ENCODE results near the gene TLX3. TPM values are rescaled to one million over a fixed set of nuclear protein-coding genes. Genes with fewer than 3 reads are reported as not detected.

TLX3 gene
- total and polyA plus RNA-seq, 2 of the 4 experiments (the other 2 are of a cell fraction), result not detected

DNA sequence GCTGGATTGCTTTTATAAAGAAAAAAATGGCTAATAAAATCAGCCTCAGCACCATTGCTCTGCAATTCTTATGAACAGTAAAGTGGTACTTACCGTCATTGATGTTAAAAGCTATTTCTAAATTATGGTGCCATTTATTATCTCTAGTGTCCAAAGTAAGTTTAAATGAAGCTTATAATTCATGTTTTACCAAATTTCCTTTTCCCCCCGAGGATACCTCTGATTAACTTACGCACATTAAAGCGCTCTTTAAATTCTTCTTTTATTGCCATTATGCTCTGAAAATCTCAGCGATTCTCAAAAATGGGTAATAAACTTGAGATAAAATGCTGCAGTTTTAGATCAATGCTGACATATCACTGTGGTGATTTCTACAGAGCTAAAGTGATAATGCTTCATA lies 13.5 kb downstream of the TLX3 start:
- H3K4me1 ChIP-seq (ENCODE audit: control insufficient read depth, insufficient read depth, low read length), result no peaks in the 10 kb centered on the region
- no peak overlapping the region for H3K4me2 ChIP-seq (ENCODE audit: low read depth, low read length)
- in situ Hi-C loops (cut with MboI; ENCODE audit: low sequenced_read_pairs), result no loop called here
- no peak overlapping the region for H3K4me3 ChIP-seq (ENCODE audit: insufficient read depth, low read depth, low read length)
- no peak overlapping the region for H2BK5ac ChIP-seq (ENCODE audit: low read depth, low read length, poor library complexity, severe bottlenecking)
- dilution Hi-C loops (cut with HindIII; ENCODE audit: low sequenced_read_pairs, unreplicated experiment), result no loop called here
- H4K91ac ChIP-seq (ENCODE audit: insufficient read depth, low read depth, low read length), result no peak overlapping the region
- no CpG with 5 or more reads among the region's 5 CpGs for WGBS, 2 experiments (ENCODE audit: extremely low coverage in 2 of 2, insufficient read length in 1 of 2)
- H2BK120ac ChIP-seq (ENCODE audit: low read depth, low read length), result no peak overlapping the region
- H2BK15ac ChIP-seq (ENCODE audit: low read depth, low read length), result no peak overlapping the region
- intact Hi-C loops (cut with micrococcal nuclease), result no loop called here
- no peak overlapping the region for H3K9ac ChIP-seq (ENCODE audit: low read depth, low read length)
- H3K23ac ChIP-seq (ENCODE audit: low read depth, low read length), result no peak overlapping the region
- no peak overlapping the region for H4K5ac ChIP-seq (ENCODE audit: low read depth, low read length)
- H2BK20ac ChIP-seq (ENCODE audit: low read depth, low read length), result no peak overlapping the region
- H3K36me3 ChIP-seq (ENCODE audit: control insufficient read depth, insufficient read depth, low read length), result no peaks in the 10 kb centered on the region
- H3K4ac ChIP-seq (ENCODE audit: low read depth, low read length), result no peak overlapping the region
- H3K56ac ChIP-seq (ENCODE audit: extremely low read depth, insufficient read depth, low read length), result no peak overlapping the region
- peaks cover 3% of the 10 kb centered on the region; the same call in 1 of the 2 replicates for H3K9me3 ChIP-seq (ENCODE audit: control insufficient read depth, insufficient read depth, low read length)
- TF ChIP-seq BHLHE40 (IDR thresholded peaks at IDR 0.05; ENCODE audit: low read depth, low read length) (no peak), CEBPB (IDR thresholded peaks at IDR 0.05; ENCODE audit: low read depth, low read length) (no peak), FOS (IDR thresholded peaks at IDR 0.05; ENCODE audit: low read depth, low read length) (no peak), ELK1 (IDR thresholded peaks at IDR 0.05; ENCODE audit: borderline replicate concordance, low read depth, low read length) (no peak), MAZ (IDR thresholded peaks at IDR 0.05; ENCODE audit: borderline replicate concordance, low read depth, low read length) (no peak), MAFK (IDR thresholded peaks at IDR 0.05; ENCODE audit: low read depth, low read length) (no peak), MXI1 (IDR thresholded peaks at IDR 0.05; ENCODE audit: borderline replicate concordance, low read depth, low read length) (no peak), RAD21 (IDR thresholded peaks at IDR 0.05; ENCODE audit: low read length) (no peak), RFX5 (IDR thresholded peaks at IDR 0.05; ENCODE audit: low read depth, low read length) (no peak)
- TF ChIP-seq, protein P1, sequence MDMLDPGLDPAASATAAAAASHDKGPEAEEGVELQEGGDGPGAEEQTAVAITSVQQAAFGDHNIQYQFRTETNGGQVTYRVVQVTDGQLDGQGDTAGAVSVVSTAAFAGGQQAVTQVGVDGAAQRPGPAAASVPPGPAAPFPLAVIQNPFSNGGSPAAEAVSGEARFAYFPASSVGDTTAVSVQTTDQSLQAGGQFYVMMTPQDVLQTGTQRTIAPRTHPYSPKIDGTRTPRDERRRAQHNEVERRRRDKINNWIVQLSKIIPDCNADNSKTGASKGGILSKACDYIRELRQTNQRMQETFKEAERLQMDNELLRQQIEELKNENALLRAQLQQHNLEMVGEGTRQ (IDR thresholded peaks at IDR 0.05; ENCODE audit: low read depth, low read length), result no peak
- H3K18ac ChIP-seq (ENCODE audit: low read depth, low read length), result no peak overlapping the region
- H3K14ac ChIP-seq (replicated peaks; ENCODE audit: low read depth, low read length), result no peak overlapping the region
- peaks cover 66% of the 10 kb centered on the region for H3K27me3 ChIP-seq (ENCODE audit: control insufficient read depth, insufficient read depth, low read length)
- no peak for DNase-seq
- H2AK9ac ChIP-seq (replicated peaks; ENCODE audit: low read depth, low read length, poor library complexity), result no peak overlapping the region
- no TSS peak for BruUV-seq (replicated peaks)
- H4K20me1 ChIP-seq (ENCODE audit: insufficient read depth, low read length), result no peaks in the 10 kb centered on the region
- H4K8ac ChIP-seq (ENCODE audit: low read depth in 2 of 2, low read length in 2 of 2), result no peak overlapping the region
- ATAC-seq (ENCODE audit: low read depth), result no peak
- no peak overlapping the region for H3K27ac ChIP-seq (ENCODE audit: insufficient read depth, low read length)
- no peak overlapping the region for H2AK5ac ChIP-seq (ENCODE audit: low read depth, low read length)
- no peaks in the 10 kb centered on the region for H3K79me1 ChIP-seq (ENCODE audit: low read depth in 1 of 2, low read length in 2 of 2)
- CTCF ChIA-PET, result interaction anchor here (0.5 kb wide), 1 partner anchor 70 kb away, joined by 7 read pairs; no protein-coding TSS in a partner anchor
- POLR2A ChIA-PET (ENCODE audit: unreplicated experiment), result no interaction called here
- H2AFZ ChIP-seq (replicated peaks; ENCODE audit: low read length, poor library complexity), result no peak overlapping the region
- H3K9me1 ChIP-seq (ENCODE audit: insufficient read depth, low read length), result no peaks in the 10 kb centered on the region
